ENCODE results near the gene MYO18A. TPM values are rescaled to one million over a fixed set of nuclear protein-coding genes. Genes with fewer than 3 reads are reported as not detected.
A peak's percentile ranks its signal among the peaks of the same experiment; 100 is the strongest.
"Not testable (repeated sequence)": the region's sequence is repeated elsewhere in the genome, so short reads cannot be mapped to it uniquely, and the experiment has no call there.

MYO18A gene
- total RNA-seq, 3 donors from 2014 or later (not counting 1 experiment from before 2014, with no cell fraction given): 110 to 117 (median 115) TPM

GRCh38 chr17:29210879-29211278 is 30.7 kb upstream of the MYO18A start:
- ATAC-seq (no peak), DNase-seq (no peak)
- no peak overlapping the region for H3K4me3 ChIP-seq (ENCODE audit: low read length)
- intact Hi-C loops (cut with micrococcal nuclease): no loop called here
- Mint-ChIP-seq H3K4me1 (no peaks in the 10 kb centered on the region), H3K27ac (no peak overlapping the region), H3K27me3 (ENCODE audit: low read depth in 2 of 2) (no peaks in the 10 kb centered on the region), H3K4me3 (no peak overlapping the region), H3K36me3 (no peaks in the 10 kb centered on the region), H3K9me3 (no peaks in the 10 kb centered on the region)
- H3K27ac ChIP-seq (ENCODE audit: low read length): no peak overlapping the region
- H3K27me3 ChIP-seq (ENCODE audit: control insufficient read depth, insufficient read depth, low read length): no peaks in the 10 kb centered on the region
- no peaks in the 10 kb centered on the region for H3K36me3 ChIP-seq (ENCODE audit: control insufficient read depth, insufficient read depth, low read length)
- WGBS (ENCODE audit: insufficient coverage): 75% methylated on average over 2 of the region's 2 CpGs
- no peak for TF ChIP-seq CTCF (IDR thresholded peaks at IDR 0.05)
- H3K9me3 ChIP-seq (ENCODE audit: control insufficient read depth, insufficient read depth, low read length): no peaks in the 10 kb centered on the region
- H3K4me1 ChIP-seq (ENCODE audit: control insufficient read depth, insufficient read depth, low read length): peaks cover 3% of the 10 kb centered on the region

- DNase-seq (no peak), ATAC-seq (no peak)
- Mint-ChIP-seq H3K27ac (no peak overlapping the region), H3K27me3 (ENCODE audit: low read depth in 2 of 2) (peaks cover 4 to 6% of the 10 kb centered on the region in 2 donors), H3K9me3 (no peaks in the 10 kb centered on the region), H3K36me3 (no peaks in the 10 kb centered on the region), H3K4me3 (no peak overlapping the region), H3K4me1 (no peaks in the 10 kb centered on the region)
- peaks cover 3% of the 10 kb centered on the region for H3K4me1 ChIP-seq (ENCODE audit: control insufficient read depth, insufficient read depth, low read length)
- H3K9me3 ChIP-seq (ENCODE audit: control insufficient read depth, insufficient read depth, low read length): no peaks in the 10 kb centered on the region
- 90% methylated on average over 5 of the region's 5 CpGs for WGBS (ENCODE audit: insufficient coverage)
- no peaks in the 10 kb centered on the region for H3K36me3 ChIP-seq (ENCODE audit: control insufficient read depth, insufficient read depth, low read length)
- H3K4me3 ChIP-seq (ENCODE audit: low read length): no peak overlapping the region
- intact Hi-C loops (cut with micrococcal nuclease): no loop called here
- H3K27ac ChIP-seq (ENCODE audit: low read length): no peak overlapping the region
- TF ChIP-seq CTCF (IDR thresholded peaks at IDR 0.05): no peak
- no peaks in the 10 kb centered on the region for H3K27me3 ChIP-seq (ENCODE audit: control insufficient read depth, insufficient read depth, low read length)
These were observed 28.9 kb upstream of the MYO18A start for GRCh38 chr17:29209073-29209472.

- no peaks in the 10 kb centered on the region for H3K36me3 Mint-ChIP-seq
- ATAC-seq (no peak), DNase-seq (no peak)
- Histone ChIP-seq H3K9me3 (ENCODE audit: control insufficient read depth, insufficient read depth, low read length) (no peaks in the 10 kb centered on the region), H3K27ac (ENCODE audit: low read length) (no peak overlapping the region), H3K4me3 (ENCODE audit: low read length) (no peak overlapping the region), H3K36me3 (ENCODE audit: control insufficient read depth, insufficient read depth, low read length) (no peaks in the 10 kb centered on the region), H3K4me1 (ENCODE audit: control insufficient read depth, insufficient read depth, low read length) (peaks cover 2% of the 10 kb centered on the region), H3K27me3 (ENCODE audit: control insufficient read depth, insufficient read depth, low read length) (no peaks in the 10 kb centered on the region)
- H3K9me3 Mint-ChIP-seq: no peaks in the 10 kb centered on the region
- intact Hi-C loops (cut with micrococcal nuclease): no loop called here
- 85% methylated on average over 2 of the region's 2 CpGs for WGBS (ENCODE audit: insufficient coverage)
- H3K27ac Mint-ChIP-seq: no peak overlapping the region
- H3K27me3 Mint-ChIP-seq (ENCODE audit: low read depth in 2 of 2): peaks cover 8 to 13% of the 10 kb centered on the region in 2 donors
- no peaks in the 10 kb centered on the region for H3K4me1 Mint-ChIP-seq
- TF ChIP-seq CTCF (IDR thresholded peaks at IDR 0.05): no peak
- H3K4me3 Mint-ChIP-seq: no peak overlapping the region
These were observed 27.8 kb upstream of the MYO18A start for GRCh38 chr17:29207975-29208374.

- no peaks in the 10 kb centered on the region for H3K4me1 Mint-ChIP-seq
- Histone ChIP-seq H3K27me3 (ENCODE audit: control insufficient read depth, insufficient read depth, low read length) (no peaks in the 10 kb centered on the region), H3K36me3 (ENCODE audit: control insufficient read depth, insufficient read depth, low read length) (no peaks in the 10 kb centered on the region), H3K4me1 (ENCODE audit: control insufficient read depth, insufficient read depth, low read length) (no peaks in the 10 kb centered on the region), H3K9me3 (ENCODE audit: control insufficient read depth, insufficient read depth, low read length) (no peaks in the 10 kb centered on the region), H3K4me3 (ENCODE audit: low read length) (no peak overlapping the region), H3K27ac (ENCODE audit: low read length) (no peak overlapping the region)
- H3K27me3 Mint-ChIP-seq (ENCODE audit: low read depth in 2 of 2): peaks cover 13 to 20% of the 10 kb centered on the region in 2 donors
- no peak overlapping the region for H3K27ac Mint-ChIP-seq
- no peak overlapping the region for H3K4me3 Mint-ChIP-seq
- TF ChIP-seq CTCF (IDR thresholded peaks at IDR 0.05): no peak
- intact Hi-C loops (cut with micrococcal nuclease): no loop called here
- no peak for DNase-seq
- 84% methylated on average over 2 of the region's 2 CpGs for WGBS (ENCODE audit: insufficient coverage)
- H3K9me3 Mint-ChIP-seq: no peaks in the 10 kb centered on the region
- H3K36me3 Mint-ChIP-seq: no peaks in the 10 kb centered on the region
- ATAC-seq: no peak
These were observed 24.8 kb upstream of the MYO18A start for GRCh38 chr17:29205047-29205446.

- H3K4me1 ChIP-seq (ENCODE audit: control insufficient read depth, insufficient read depth, low read length); H3K27ac ChIP-seq (ENCODE audit: low read length); intact Hi-C loops (cut with micrococcal nuclease); DNase-seq; H3K4me1 Mint-ChIP-seq; H3K36me3 Mint-ChIP-seq; H3K4me3 ChIP-seq (ENCODE audit: low read length); H3K9me3 ChIP-seq (ENCODE audit: control insufficient read depth, insufficient read depth, low read length); H3K27ac Mint-ChIP-seq; H3K9me3 Mint-ChIP-seq; H3K4me3 Mint-ChIP-seq; H3K27me3 ChIP-seq (ENCODE audit: control insufficient read depth, insufficient read depth, low read length); H3K36me3 ChIP-seq (ENCODE audit: control insufficient read depth, insufficient read depth, low read length): not testable (repeated sequence)
- H3K27me3 Mint-ChIP-seq (ENCODE audit: low read depth in 2 of 2): peaks cover 13 to 20% of the 10 kb centered on the region in 2 donors
- 74% methylated on average over 16 of the region's 16 CpGs for WGBS (ENCODE audit: insufficient coverage)
- ATAC-seq: peak in 2 of 3 donors; percentile 29 to 52
These were observed 24.0 kb upstream of the MYO18A start for GRCh38 chr17:29204068-29204804.

Measured in natural killer cell (primary cell).